HEK293 (cell line): ENCODE results near the gene ST3GAL2.

ENCODE experiments used
- CTCF ChIA-PET: fragments of 350-600 bp; formaldehyde crosslinking; extraction: SDS; loops from one replicate; lab custom pipeline; 2021; ENCODE audit warnings: antibody characterized with exemption; lab: Yijun Ruan, JAX
- POLR2A ChIA-PET: fragments of 300-600 bp; formaldehyde crosslinking; extraction: SDS; loops from one replicate; lab custom pipeline; 2020; ENCODE audit warnings: antibody characterized with exemption, inconsistent platforms; lab: Yijun Ruan, JAX
- H3K27ac ChIP-seq: fragments of 200-500 bp; sonication (Bioruptor generic); 2 replicates; pipeline ENCODE4 v1.5.1; 2014; ENCODE audit warnings: low read depth, low read length, control low read depth, inconsistent platforms; ENCODE audit errors: extremely low read depth
- H3K36me3 ChIP-seq, 2 experiments: fragments of 200-500 bp in 1 of 2; sonication (Bioruptor generic) in 1 of 2; 1 replicate in 1 of 2; 2 replicates in 1 of 2; pipeline ENCODE4 v1.5.1; 2014 to 2017; ENCODE audit warnings: inconsistent platforms in 2 of 2, low read length in 2 of 2; ENCODE audit not compliant: control insufficient read depth in 2 of 2, insufficient read depth in 1 of 2
- H3K4me1 ChIP-seq: fragments of 200-500 bp; sonication (Bioruptor generic); 2 replicates; pipeline ENCODE4 v1.5.1; 2014; ENCODE audit warnings: mild to moderate bottlenecking, low read length, inconsistent platforms; ENCODE audit not compliant: control insufficient read depth, insufficient read depth
- H3K4me3 ChIP-seq: 2 replicates; pipeline ENCODE4 v1.5.1; 2011; ENCODE audit warnings: low read depth, mild to moderate bottlenecking, control low read depth, low read length, moderate library complexity
- H3K9me3 ChIP-seq: fragments of 200-500 bp; sonication (Bioruptor generic); 2 replicates; pipeline ENCODE4 v1.5.1; 2014; ENCODE audit warnings: low read depth, low read length, inconsistent platforms; ENCODE audit not compliant: control insufficient read depth, insufficient read depth
- GLIS1 ChIP-seq: fragments of 450-650 bp; formaldehyde crosslinking; IDR thresholded peaks from 2 replicates; pipeline ENCODE4 v1.5.1; 2016; ENCODE audit warnings: missing biosample characterization, missing genetic modification characterization
- KLF1 ChIP-seq: fragments of 450-650 bp; formaldehyde crosslinking; IDR thresholded peaks from 2 replicates; pipeline ENCODE4 v1.5.1; 2016; ENCODE audit warnings: missing biosample characterization, missing genetic modification characterization
- RBAK ChIP-seq: fragments of 450-650 bp; formaldehyde crosslinking; IDR thresholded peaks from 2 replicates; pipeline ENCODE4 v1.5.1; 2016; ENCODE audit warnings: missing biosample characterization, missing genetic modification characterization
- TCF7L2 ChIP-seq: IDR thresholded peaks from 2 replicates; pipeline ENCODE4 v1.6.1; 2011; ENCODE audit warnings: low read depth, mild to moderate bottlenecking, inconsistent platforms, low read length, moderate library complexity, borderline replicate concordance
- ZBTB1 ChIP-seq: fragments of 450-650 bp; formaldehyde crosslinking; IDR thresholded peaks from 2 replicates; pipeline ENCODE4 v1.5.1; 2016; ENCODE audit warnings: missing biosample characterization, missing genetic modification characterization
- ZBTB7A ChIP-seq: fragments of 450-650 bp; formaldehyde crosslinking; IDR thresholded peaks from 2 replicates; pipeline ENCODE4 v1.5.1; 2016; ENCODE audit warnings: low read depth, missing biosample characterization, missing genetic modification characterization
- ZNF335 ChIP-seq: fragments of 450-650 bp; formaldehyde crosslinking; conservative IDR thresholded peaks from 2 replicates; pipeline ENCODE4 v1.5.1; 2016; ENCODE audit warnings: missing biosample characterization, missing genetic modification characterization
- ZNF37A ChIP-seq: fragments of 450-650 bp; IDR thresholded peaks from 2 replicates; pipeline ENCODE4 v1.5.1; 2018; ENCODE audit warnings: missing biosample characterization, missing genetic modification characterization
- ZNF837 ChIP-seq: fragments of 450-650 bp; formaldehyde crosslinking; IDR thresholded peaks from 2 replicates; pipeline ENCODE4 v1.5.1; 2016; ENCODE audit warnings: missing biosample characterization, missing genetic modification characterization
- TF ChIP-seq, protein P1 (sequence below): fragments of 450-650 bp; IDR thresholded peaks from 2 replicates; pipeline ENCODE4 v1.5.1; 2018; ENCODE audit warnings: missing biosample characterization, mild to moderate bottlenecking, missing genetic modification characterization
- TF ChIP-seq, protein P2 (sequence below): fragments of 450-650 bp; formaldehyde crosslinking; IDR thresholded peaks from 2 replicates; pipeline ENCODE4 v1.5.1; 2017; ENCODE audit warnings: missing biosample characterization, missing genetic modification characterization
- TF ChIP-seq, protein P3 (sequence below): fragments of 450-650 bp; formaldehyde crosslinking; IDR thresholded peaks from 2 replicates; pipeline ENCODE4 v1.5.1; 2016; ENCODE audit warnings: missing biosample characterization, missing genetic modification characterization
- TF ChIP-seq, protein P4 (sequence below): fragments of 450-650 bp; formaldehyde crosslinking; IDR thresholded peaks from 2 replicates; pipeline ENCODE4 v1.5.1; 2016; ENCODE audit warnings: missing biosample characterization, missing genetic modification characterization, borderline replicate concordance
- TF ChIP-seq, protein P5 (sequence below): fragments of 450-650 bp; formaldehyde crosslinking; IDR thresholded peaks from 2 replicates; pipeline ENCODE4 v1.5.1; 2016; ENCODE audit warnings: missing biosample characterization, missing genetic modification characterization
- TF ChIP-seq, protein P6 (sequence below): fragments of 450-650 bp; formaldehyde crosslinking; IDR thresholded peaks from 2 replicates; pipeline ENCODE4 v1.5.1; 2016; ENCODE audit warnings: missing biosample characterization, missing genetic modification characterization
- TF ChIP-seq, protein P7 (sequence below): fragments of 450-650 bp; formaldehyde crosslinking; IDR thresholded peaks from 2 replicates; pipeline ENCODE4 v1.5.1; 2017; ENCODE audit warnings: missing biosample characterization, missing genetic modification characterization

Gene ST3GAL2

DNA sequence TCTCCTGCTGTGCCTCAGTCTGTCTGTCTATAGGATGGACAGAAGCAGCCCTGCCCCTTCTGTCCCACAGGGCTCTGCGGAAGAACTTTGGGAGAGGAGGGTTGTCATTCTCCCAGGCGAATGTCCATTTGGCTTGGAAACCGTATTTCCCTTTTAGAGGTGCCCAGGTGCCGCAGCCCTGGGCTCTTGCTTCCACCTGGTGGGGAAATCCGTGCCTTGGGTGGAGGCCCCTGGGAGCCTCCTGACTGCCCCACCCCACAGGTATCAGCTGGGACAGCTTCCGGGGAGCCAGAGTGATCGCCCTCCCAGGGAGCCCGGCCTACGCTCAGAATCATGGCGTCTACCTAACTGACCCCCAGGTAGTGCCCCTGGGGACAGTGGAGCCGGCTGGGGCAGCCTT is 28.2 kb upstream of the ST3GAL2 start:
- Histone ChIP-seq H3K9me3 (no peaks in the 10 kb centered on the region), H3K36me3 (peaks cover 0 to 11% of the 10 kb centered on the region in 2 experiments; a peak in 2 of 3 replicates), H3K4me3 (no peak overlapping the region), H3K4me1 (no peaks in the 10 kb centered on the region), H3K27ac (no peak overlapping the region)
- TF ChIP-seq, protein P1, sequence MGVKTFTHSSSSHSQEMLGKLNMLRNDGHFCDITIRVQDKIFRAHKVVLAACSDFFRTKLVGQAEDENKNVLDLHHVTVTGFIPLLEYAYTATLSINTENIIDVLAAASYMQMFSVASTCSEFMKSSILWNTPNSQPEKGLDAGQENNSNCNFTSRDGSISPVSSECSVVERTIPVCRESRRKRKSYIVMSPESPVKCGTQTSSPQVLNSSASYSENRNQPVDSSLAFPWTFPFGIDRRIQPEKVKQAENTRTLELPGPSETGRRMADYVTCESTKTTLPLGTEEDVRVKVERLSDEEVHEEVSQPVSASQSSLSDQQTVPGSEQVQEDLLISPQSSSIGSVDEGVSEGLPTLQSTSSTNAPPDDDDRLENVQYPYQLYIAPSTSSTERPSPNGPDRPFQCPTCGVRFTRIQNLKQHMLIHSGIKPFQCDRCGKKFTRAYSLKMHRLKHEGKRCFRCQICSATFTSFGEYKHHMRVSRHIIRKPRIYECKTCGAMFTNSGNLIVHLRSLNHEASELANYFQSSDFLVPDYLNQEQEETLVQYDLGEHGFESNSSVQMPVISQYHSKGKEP: no peak
- TF ChIP-seq, protein P2, sequence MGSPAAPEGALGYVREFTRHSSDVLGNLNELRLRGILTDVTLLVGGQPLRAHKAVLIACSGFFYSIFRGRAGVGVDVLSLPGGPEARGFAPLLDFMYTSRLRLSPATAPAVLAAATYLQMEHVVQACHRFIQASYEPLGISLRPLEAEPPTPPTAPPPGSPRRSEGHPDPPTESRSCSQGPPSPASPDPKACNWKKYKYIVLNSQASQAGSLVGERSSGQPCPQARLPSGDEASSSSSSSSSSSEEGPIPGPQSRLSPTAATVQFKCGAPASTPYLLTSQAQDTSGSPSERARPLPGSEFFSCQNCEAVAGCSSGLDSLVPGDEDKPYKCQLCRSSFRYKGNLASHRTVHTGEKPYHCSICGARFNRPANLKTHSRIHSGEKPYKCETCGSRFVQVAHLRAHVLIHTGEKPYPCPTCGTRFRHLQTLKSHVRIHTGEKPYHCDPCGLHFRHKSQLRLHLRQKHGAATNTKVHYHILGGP (tag by site-specific recombination): no peak
- TF ChIP-seq RBAK (tag by site-specific recombination): no peak
- TF ChIP-seq ZNF335: no peak
- TF ChIP-seq, protein P3, sequence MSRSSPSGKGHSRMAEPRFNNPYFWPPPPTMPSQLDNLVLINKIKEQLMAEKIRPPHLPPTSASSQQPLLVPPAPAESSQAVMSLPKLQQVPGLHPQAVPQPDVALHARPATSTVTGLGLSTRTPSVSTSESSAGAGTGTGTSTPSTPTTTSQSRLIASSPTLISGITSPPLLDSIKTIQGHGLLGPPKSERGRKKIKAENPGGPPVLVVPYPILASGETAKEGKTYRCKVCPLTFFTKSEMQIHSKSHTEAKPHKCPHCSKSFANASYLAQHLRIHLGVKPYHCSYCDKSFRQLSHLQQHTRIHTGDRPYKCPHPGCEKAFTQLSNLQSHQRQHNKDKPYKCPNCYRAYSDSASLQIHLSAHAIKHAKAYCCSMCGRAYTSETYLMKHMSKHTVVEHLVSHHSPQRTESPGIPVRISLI (tag by site-specific recombination): no peak
- TF ChIP-seq ZBTB7A: no peak
- TF ChIP-seq ZNF37A (tag by site-specific recombination): no peak
- TF ChIP-seq, protein P4, sequence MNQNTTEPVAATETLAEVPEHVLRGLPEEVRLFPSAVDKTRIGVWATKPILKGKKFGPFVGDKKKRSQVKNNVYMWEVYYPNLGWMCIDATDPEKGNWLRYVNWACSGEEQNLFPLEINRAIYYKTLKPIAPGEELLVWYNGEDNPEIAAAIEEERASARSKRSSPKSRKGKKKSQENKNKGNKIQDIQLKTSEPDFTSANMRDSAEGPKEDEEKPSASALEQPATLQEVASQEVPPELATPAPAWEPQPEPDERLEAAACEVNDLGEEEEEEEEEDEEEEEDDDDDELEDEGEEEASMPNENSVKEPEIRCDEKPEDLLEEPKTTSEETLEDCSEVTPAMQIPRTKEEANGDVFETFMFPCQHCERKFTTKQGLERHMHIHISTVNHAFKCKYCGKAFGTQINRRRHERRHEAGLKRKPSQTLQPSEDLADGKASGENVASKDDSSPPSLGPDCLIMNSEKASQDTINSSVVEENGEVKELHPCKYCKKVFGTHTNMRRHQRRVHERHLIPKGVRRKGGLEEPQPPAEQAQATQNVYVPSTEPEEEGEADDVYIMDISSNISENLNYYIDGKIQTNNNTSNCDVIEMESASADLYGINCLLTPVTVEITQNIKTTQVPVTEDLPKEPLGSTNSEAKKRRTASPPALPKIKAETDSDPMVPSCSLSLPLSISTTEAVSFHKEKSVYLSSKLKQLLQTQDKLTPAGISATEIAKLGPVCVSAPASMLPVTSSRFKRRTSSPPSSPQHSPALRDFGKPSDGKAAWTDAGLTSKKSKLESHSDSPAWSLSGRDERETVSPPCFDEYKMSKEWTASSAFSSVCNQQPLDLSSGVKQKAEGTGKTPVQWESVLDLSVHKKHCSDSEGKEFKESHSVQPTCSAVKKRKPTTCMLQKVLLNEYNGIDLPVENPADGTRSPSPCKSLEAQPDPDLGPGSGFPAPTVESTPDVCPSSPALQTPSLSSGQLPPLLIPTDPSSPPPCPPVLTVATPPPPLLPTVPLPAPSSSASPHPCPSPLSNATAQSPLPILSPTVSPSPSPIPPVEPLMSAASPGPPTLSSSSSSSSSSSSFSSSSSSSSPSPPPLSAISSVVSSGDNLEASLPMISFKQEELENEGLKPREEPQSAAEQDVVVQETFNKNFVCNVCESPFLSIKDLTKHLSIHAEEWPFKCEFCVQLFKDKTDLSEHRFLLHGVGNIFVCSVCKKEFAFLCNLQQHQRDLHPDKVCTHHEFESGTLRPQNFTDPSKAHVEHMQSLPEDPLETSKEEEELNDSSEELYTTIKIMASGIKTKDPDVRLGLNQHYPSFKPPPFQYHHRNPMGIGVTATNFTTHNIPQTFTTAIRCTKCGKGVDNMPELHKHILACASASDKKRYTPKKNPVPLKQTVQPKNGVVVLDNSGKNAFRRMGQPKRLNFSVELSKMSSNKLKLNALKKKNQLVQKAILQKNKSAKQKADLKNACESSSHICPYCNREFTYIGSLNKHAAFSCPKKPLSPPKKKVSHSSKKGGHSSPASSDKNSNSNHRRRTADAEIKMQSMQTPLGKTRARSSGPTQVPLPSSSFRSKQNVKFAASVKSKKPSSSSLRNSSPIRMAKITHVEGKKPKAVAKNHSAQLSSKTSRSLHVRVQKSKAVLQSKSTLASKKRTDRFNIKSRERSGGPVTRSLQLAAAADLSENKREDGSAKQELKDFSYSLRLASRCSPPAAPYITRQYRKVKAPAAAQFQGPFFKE: no peak
- TF ChIP-seq GLIS1 (tag by site-specific recombination): no peak
- TF ChIP-seq, protein P5, sequence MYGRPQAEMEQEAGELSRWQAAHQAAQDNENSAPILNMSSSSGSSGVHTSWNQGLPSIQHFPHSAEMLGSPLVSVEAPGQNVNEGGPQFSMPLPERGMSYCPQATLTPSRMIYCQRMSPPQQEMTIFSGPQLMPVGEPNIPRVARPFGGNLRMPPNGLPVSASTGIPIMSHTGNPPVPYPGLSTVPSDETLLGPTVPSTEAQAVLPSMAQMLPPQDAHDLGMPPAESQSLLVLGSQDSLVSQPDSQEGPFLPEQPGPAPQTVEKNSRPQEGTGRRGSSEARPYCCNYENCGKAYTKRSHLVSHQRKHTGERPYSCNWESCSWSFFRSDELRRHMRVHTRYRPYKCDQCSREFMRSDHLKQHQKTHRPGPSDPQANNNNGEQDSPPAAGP (tag by site-specific recombination): no peak
- TF ChIP-seq TCF7L2: no peak
- no peak for TF ChIP-seq KLF1
- no peak for TF ChIP-seq ZBTB1 (tag by site-specific recombination)
- TF ChIP-seq ZNF837 (tag by site-specific recombination): no peak
- TF ChIP-seq, protein P6, sequence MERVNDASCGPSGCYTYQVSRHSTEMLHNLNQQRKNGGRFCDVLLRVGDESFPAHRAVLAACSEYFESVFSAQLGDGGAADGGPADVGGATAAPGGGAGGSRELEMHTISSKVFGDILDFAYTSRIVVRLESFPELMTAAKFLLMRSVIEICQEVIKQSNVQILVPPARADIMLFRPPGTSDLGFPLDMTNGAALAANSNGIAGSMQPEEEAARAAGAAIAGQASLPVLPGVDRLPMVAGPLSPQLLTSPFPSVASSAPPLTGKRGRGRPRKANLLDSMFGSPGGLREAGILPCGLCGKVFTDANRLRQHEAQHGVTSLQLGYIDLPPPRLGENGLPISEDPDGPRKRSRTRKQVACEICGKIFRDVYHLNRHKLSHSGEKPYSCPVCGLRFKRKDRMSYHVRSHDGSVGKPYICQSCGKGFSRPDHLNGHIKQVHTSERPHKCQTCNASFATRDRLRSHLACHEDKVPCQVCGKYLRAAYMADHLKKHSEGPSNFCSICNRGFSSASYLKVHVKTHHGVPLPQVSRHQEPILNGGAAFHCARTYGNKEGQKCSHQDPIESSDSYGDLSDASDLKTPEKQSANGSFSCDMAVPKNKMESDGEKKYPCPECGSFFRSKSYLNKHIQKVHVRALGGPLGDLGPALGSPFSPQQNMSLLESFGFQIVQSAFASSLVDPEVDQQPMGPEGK (tag by site-specific recombination): no peak
- TF ChIP-seq, protein P7, sequence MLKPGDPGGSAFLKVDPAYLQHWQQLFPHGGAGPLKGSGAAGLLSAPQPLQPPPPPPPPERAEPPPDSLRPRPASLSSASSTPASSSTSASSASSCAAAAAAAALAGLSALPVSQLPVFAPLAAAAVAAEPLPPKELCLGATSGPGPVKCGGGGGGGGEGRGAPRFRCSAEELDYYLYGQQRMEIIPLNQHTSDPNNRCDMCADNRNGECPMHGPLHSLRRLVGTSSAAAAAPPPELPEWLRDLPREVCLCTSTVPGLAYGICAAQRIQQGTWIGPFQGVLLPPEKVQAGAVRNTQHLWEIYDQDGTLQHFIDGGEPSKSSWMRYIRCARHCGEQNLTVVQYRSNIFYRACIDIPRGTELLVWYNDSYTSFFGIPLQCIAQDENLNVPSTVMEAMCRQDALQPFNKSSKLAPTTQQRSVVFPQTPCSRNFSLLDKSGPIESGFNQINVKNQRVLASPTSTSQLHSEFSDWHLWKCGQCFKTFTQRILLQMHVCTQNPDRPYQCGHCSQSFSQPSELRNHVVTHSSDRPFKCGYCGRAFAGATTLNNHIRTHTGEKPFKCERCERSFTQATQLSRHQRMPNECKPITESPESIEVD (tag by site-specific recombination): no peak
- ChIA-PET CTCF (interaction anchor here (0.6 kb wide), 1 partner anchor 86 kb away, joined by 3 read pairs; no protein-coding TSS in a partner anchor), POLR2A (no interaction called here)
